ENCODE results near the gene HIP1R. TPM values are rescaled to one million over a fixed set of nuclear protein-coding genes. Genes with fewer than 3 reads are reported as not detected.

The HIP1R gene
- total RNA-seq, 1 donor from 2014 or later, result 26.4 TPM

DNA sequence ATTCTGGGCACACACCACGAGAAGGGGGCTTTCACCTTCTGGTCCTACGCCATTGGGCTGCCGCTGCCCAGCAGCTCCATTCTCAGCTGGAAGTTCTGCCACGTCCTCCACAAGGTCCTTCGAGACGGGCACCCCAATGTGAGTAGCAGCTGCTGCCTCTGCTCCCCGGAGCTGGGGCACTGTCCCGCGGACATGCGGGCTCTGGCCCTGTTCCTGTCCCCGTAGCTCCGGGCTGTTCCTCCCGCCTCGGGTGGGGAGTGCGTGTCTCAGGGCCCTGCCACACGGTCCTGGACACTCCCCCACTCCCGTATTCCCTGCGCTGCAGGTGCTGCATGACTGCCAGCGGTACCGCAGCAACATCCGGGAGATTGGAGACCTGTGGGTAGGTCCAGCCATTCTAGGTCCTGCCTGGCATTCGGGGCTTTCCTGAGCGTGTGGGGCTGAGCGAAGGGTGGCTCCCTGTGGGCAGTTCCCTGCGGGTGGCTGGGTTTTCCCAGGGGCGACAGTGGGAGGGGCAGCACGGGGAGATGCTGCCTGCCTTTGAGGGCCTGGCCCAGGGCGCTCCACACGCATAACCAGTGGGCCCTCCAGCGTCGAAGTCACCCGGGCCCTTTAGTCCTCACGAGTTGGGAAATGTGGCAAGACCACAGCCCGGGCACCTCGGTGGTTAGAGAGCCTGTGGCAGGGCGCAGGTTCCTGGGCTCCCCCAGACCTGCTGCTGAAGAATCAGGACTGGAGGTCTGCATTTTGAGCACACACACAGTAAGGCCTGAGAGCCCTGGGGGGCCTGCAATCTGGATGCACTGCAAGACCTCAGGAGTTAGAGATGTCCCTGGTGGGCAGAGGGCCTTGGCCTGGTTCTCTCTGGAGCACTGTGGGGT, 13.5 kb downstream of the HIP1R start:
- no peak for ATAC-seq

- no peak for ATAC-seq
Measured at GRCh38 chr12:122849352-122850047, 14.2 kb downstream of the HIP1R start.

GRCh38 chr12:122850048-122850445, 14.8 kb downstream of the HIP1R start:
- no peak for ATAC-seq

DNA sequence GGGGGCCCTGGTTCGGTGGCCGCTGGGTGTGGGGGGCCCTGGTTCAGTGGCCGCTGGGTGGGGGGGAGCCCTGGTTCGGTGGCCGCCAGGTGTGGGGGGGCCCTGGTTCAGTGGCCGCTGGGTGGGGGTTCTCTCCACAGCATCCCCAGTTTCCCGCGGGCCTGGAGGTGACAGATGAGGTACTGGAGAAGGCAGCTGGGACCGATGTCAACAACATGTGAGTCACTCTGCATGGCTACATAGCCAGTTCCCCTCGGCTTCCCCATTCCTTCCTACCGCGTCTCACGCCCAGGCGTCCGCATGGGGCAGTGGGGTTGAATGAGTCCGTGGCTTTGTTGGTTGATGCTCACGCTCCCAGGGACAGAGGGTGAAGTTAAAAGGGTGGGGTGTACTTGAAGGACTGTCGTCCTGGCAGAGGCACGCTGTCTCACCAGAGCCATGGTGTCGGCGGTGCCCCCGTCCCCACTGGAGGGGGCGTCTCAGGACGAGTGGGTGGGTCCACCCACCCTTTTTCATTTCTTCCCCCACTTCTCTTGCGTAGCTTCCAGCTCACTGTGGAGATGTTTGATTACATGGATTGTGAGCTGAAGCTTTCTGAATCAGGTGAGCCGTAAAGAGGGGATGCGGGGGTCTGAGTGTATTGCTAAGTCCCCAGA, 15.6 kb downstream of the HIP1R start:
- no peak for ATAC-seq

- ATAC-seq, result peak; percentile 69
Measured at GRCh38 chr12:122851820-122852219, 16.6 kb downstream of the HIP1R start.

GRCh38 chr12:122852336-122853275, 17.3 kb downstream of the HIP1R start:
- ATAC-seq, result peak; percentile 26

DNA sequence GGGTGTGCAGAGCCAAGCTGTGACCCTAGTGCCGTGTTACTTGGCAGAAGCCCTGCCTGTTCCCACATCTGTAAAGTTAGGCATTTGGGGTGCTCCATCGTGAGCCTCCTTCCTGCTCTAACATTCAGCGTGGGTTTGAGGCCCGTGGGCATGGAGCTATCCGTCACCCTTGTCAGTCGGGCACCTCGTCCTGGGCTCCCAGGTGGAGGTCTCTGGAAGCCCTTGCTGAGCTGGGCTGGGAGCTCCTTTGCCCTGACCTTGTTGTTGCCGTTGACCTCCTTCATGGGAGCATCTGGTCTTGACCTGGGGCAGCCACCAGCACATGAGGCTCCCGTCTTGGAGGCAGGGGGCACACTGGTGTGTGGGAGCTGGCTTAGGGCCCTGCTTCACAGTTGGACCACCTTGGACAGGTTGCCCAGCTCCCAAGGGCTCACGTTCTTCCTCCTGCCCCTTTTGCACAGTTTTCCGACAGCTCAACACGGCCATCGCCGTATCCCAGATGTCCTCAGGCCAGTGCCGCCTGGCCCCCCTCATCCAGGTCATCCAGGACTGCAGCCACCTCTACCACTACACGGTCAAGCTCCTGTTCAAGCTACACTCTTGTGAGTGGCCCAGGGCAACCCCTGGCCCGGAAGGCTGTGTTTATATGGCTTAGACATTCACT, 18.5 kb downstream of the HIP1R start:
- no peak for ATAC-seq

DNA sequence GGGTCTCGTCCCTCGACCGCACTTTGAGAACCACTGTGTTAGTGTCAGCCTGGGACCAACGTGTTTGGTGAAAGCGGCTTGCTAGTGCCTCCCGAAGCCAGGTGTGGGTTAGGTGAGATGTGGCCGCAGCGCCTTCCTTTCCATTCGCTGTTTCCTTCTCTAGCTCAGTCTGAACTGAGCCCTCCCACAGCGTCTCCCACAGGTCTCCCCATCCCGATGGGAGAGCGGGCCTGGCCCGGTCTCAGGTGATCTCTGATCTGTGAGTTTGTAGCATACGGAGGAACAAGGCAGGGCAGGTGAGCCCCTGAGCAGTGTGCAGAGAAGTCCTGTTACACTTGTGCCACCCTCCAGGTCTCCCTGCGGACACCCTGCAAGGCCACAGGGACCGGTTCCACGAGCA, 19.3 kb downstream of the HIP1R start:
- ATAC-seq, result no peak

GRCh38 chr12:122855071-122855829, 20.0 kb downstream of the HIP1R start:
- ATAC-seq, result no peak

GRCh38 chr12:122855928-122856831, 20.9 kb downstream of the HIP1R start:
- ATAC-seq, result no peak

- no peak for ATAC-seq
Measured at GRCh38 chr12:122856999-122857671, 21.9 kb downstream of the HIP1R start.

DNA sequence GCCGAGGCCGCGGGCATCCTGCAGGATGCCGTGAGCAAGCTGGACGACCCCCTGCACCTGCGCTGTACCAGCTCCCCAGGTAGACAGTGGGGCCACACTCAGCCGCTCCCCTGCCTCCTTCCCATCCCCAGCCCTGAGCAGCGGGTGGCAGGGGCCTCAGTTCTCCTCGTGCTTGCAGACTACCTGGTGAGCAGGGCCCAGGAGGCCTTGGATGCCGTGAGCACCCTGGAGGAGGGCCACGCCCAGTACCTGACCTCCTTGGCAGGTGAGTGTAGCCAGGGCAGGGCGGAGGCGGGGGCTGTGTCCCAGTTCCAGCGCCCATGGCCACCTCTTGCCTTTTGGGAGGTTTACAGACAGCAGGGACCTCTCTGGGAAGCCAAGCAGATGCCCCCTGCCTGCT, 22.9 kb downstream of the HIP1R start:
- no peak for ATAC-seq

DNA sequence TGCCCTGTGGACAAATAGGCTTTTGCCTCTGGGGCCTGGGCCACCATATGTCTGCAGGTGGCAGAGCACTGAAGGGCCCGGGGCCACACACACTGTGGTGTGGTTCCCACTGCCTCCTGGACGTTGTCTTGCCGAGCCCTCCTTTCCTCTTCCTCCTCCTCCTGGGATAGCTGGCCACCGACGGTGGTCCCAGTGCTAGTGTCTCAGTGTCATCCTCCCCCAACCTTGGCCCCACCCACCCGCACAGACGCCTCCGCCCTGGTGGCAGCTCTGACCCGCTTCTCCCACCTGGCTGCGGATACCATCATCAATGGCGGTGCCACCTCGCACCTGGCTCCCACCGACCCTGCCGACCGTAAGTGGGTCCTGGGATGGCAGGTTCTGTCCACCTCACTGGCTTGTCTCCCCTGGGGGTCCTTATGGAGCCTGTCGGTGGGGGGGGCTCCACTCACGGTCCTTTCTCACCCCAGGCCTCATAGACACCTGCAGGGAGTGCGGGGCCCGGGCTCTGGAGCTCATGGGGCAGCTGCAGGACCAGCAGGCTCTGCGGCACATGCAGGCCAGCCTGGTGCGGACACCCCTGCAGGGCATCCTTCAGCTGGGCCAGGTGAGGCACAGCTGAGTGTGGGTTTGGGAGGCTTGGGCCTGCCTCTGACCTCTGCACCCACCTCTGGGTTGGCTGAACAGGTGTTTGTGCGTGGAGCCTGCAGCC, 23.5 kb downstream of the HIP1R start:
- no peak for ATAC-seq

GRCh38 chr12:122859303-122860039, 24.2 kb downstream of the HIP1R start:
- ATAC-seq, result no peak

DNA sequence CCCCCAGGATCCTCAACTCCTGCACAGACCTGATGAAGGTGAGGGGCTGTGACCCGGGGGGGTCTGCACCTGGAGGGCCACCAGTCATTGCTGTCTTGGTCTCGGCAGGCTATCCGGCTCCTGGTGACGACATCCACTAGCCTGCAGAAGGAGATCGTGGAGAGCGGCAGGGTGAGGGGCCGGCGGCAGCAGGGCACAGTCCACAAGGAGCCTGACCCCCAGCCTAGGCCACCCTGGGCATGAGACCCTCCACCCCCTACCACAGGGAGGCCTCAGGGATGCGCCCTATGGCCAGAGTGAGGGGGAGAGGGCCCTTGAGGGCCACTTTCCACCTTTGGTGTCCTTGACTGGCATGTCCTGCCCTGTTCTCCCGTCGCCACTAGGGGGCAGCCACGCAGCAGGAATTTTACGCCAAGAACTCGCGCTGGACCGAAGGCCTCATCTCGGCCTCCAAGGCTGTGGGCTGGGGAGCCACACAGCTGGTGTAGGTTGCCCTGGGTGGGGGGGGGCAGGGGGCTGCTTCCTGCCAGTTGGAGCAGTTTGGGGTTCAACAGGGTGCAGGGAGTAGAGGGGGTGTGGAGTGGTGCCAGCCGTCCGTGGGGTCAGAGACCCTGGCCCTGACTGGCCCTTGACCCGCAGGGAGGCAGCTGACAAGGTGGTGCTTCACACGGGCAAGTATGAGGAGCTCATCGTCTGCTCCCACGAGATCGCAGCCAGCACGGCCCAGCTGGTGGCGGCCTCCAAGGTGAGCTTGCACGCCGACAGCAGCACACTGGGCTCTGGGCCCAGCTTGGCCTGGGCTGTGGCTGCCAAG, 25.0 kb downstream of the HIP1R start:
- ATAC-seq, result peak; percentile 60

DNA sequence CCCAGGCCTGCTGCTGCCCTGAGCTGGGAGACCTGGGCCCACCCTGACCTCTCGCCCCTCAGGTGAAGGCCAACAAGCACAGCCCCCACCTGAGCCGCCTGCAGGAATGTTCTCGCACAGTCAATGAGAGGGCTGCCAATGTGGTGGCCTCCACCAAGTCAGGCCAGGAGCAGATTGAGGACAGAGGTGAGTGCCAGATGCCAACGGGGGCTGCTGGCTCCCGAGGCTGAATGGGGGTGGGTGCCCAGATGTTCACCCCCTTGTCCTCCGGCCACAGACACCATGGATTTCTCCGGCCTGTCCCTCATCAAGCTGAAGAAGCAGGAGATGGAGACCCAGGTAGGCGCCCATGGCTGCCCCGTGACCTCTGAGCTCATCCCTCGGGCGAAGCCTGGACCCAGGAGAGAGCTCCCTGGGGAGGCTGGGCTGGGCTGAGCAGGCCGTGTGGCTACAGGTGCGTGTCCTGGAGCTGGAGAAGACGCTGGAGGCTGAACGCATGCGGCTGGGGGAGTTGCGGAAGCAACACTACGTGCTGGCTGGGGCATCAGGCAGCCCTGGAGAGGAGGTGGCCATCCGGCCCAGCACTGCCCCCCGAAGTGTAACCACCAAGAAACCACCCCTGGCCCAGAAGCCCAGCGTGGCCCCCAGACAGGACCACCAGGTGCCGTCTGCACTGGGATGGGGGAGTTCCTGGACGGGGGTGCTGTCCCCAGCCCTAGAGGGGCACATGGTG, 25.8 kb downstream of the HIP1R start:
- peak; percentile 1 for ATAC-seq

Data from esophagus mucosa (tissue), 1 donor.